ENCODE results near the gene LRRC36. TPM values are rescaled to one million over a fixed set of nuclear protein-coding genes. Genes with fewer than 3 reads are reported as not detected.

The LRRC36 gene
- total and polyA plus RNA-seq, 9 of the 15 experiments (the other 6 are each of a cell fraction or from before 2014, with no cell fraction given): 0.09 to 0.40 (median 0.17) TPM; not detected in 1

GRCh38 chr16:67383284-67383683, 56.7 kb downstream of the LRRC36 start:
- H3K4me1 ChIP-seq (replicated peaks in 1 of 2; ENCODE audit: control insufficient read depth in 2 of 2, insufficient read depth in 2 of 2, low read length in 2 of 2): no peaks in the 10 kb centered on the region
- no peak for FAIRE-seq
- H3K27ac ChIP-seq (ENCODE audit: extremely low read depth, low read depth, low read length): no peak overlapping the region
- 0 out of 2 replicates have a peak, but pooled peaks have one; percentile 8 for TF ChIP-seq C11orf30 (IDR thresholded peaks at IDR 0.05; ENCODE audit: low read depth)
- no peak for TF ChIP-seq ILK (tag; IDR thresholded peaks at IDR 0.05; ENCODE audit: borderline replicate concordance, low read depth)
- intact Hi-C loops (cut with micrococcal nuclease) (no loop called here), in situ Hi-C loops (cut with MboI) (no loop called here)
- H3K27me3 ChIP-seq (ENCODE audit: control insufficient read depth in 2 of 2, insufficient read depth in 2 of 2, low read length in 2 of 2): peaks cover 23 to 51% of the 10 kb centered on the region in 2 experiments
- no peak overlapping the region for H2AFZ ChIP-seq (ENCODE audit: low read depth, low read length)
- H3K4me2 ChIP-seq (ENCODE audit: insufficient read depth, low read length): no peak overlapping the region
- ChIA-PET CTCF (ENCODE audit: low intra/inter-chr PET ratio) (interaction anchor here (0.6 to 0.8 kb wide), 2 partner anchors 32 to 123 kb away, joined by 3 to 4 read pairs; no protein-coding TSS in a partner anchor), POLR2A (no interaction called here)
- 2% methylated on average over 3 of the region's 3 CpGs for WGBS (ENCODE audit: insufficient coverage, low coverage, missing lambda C conversion rate)
- H4K20me1 ChIP-seq (replicated peaks; ENCODE audit: control insufficient read depth, insufficient read depth, low read length): no peaks in the 10 kb centered on the region; the same call in 1 of the 2 replicates
- H3K9me3 ChIP-seq (replicated peaks; ENCODE audit: control insufficient read depth, insufficient read depth, low read depth, low read length): no peaks in the 10 kb centered on the region
- no peaks in the 10 kb centered on the region for H3K36me3 ChIP-seq (ENCODE audit: control insufficient read depth, insufficient read depth, low read length)
- no peaks in the 10 kb centered on the region for H3K9me1 ChIP-seq (ENCODE audit: control insufficient read depth, insufficient read depth, low read length)
- no peak for DNase-seq (ENCODE audit: extremely low read depth in 1 of 4, low spot score in 3 of 4)
- no peak overlapping the region for H3K9ac ChIP-seq (ENCODE audit: insufficient read depth in 1 of 2, low read depth in 2 of 2, low read length in 2 of 2)
- H3K4me3 ChIP-seq: no peak overlapping the region
- no peak for ATAC-seq
- no peaks in the 10 kb centered on the region for H3K79me2 ChIP-seq (ENCODE audit: control insufficient read depth, insufficient read depth, low read length)
- BruUV-seq (replicated peaks): no TSS peak

- DNase-seq (ENCODE audit: extremely low read depth in 1 of 4, low spot score in 3 of 4) (no peak), FAIRE-seq (no peak), ATAC-seq (no peak)
- intact Hi-C loops (cut with micrococcal nuclease) (no loop called here), in situ Hi-C loops (cut with MboI) (no loop called here)
- no peak overlapping the region for H3K9ac ChIP-seq (ENCODE audit: insufficient read depth in 1 of 2, low read depth in 2 of 2, low read length in 2 of 2)
- H3K9me1 ChIP-seq (ENCODE audit: control insufficient read depth, insufficient read depth, low read length): no peaks in the 10 kb centered on the region
- no peaks in the 10 kb centered on the region; the same call in 1 of the 2 replicates for H4K20me1 ChIP-seq (replicated peaks; ENCODE audit: control insufficient read depth, insufficient read depth, low read length)
- H3K36me3 ChIP-seq (ENCODE audit: control insufficient read depth, insufficient read depth, low read length): no peaks in the 10 kb centered on the region
- H2AFZ ChIP-seq (ENCODE audit: low read depth, low read length): no peak overlapping the region
- no peak overlapping the region for H3K4me3 ChIP-seq
- CTCF ChIA-PET (ENCODE audit: low intra/inter-chr PET ratio): no interaction called here
- no peak overlapping the region for H3K4me2 ChIP-seq (ENCODE audit: insufficient read depth, low read length)
- H3K9me3 ChIP-seq (replicated peaks; ENCODE audit: control insufficient read depth, insufficient read depth, low read depth, low read length): no peaks in the 10 kb centered on the region
- WGBS (ENCODE audit: insufficient coverage, low coverage, missing lambda C conversion rate): 1% methylated on average over 8 of the region's 8 CpGs
- peaks cover 28 to 61% of the 10 kb centered on the region in 2 experiments for H3K27me3 ChIP-seq (ENCODE audit: control insufficient read depth in 2 of 2, insufficient read depth in 2 of 2, low read length in 2 of 2)
- H3K4me1 ChIP-seq (replicated peaks in 1 of 2; ENCODE audit: control insufficient read depth in 2 of 2, insufficient read depth in 2 of 2, low read length in 2 of 2): peaks cover 0 to 3% of the 10 kb centered on the region in 2 experiments; a peak in 1 of 5 replicates
- H3K79me2 ChIP-seq (ENCODE audit: control insufficient read depth, insufficient read depth, low read length): no peaks in the 10 kb centered on the region
- no TSS peak for BruUV-seq (replicated peaks)
- H3K27ac ChIP-seq (ENCODE audit: extremely low read depth, low read depth, low read length): no peak overlapping the region
- POLR2A ChIA-PET: no interaction called here
- TF ChIP-seq MNT (conservative IDR thresholded peaks at IDR 0.05): no peak
- TF ChIP-seq EP300 (IDR thresholded peaks at IDR 0.05; ENCODE audit: low read length): no peak
- TF ChIP-seq E2F4 (CRISPR knock-in tag; IDR thresholded peaks at IDR 0.05; ENCODE audit: low read depth): no peak
- no peak for TF ChIP-seq GATAD2A (IDR thresholded peaks at IDR 0.05)
- no peak for TF ChIP-seq NCOA6 (IDR thresholded peaks at IDR 0.05)
- TF ChIP-seq TCFL5 (CRISPR knock-in tag; conservative IDR thresholded peaks at IDR 0.05): no peak
- TF ChIP-seq CEBPG (CRISPR knock-in tag; IDR thresholded peaks at IDR 0.05): no peak
- TF ChIP-seq CEBPG (tag; conservative IDR thresholded peaks at IDR 0.05 in 1 of 2, IDR thresholded peaks at IDR 0.05 in 1 of 2): no peak
- TF ChIP-seq FIP1L1 (IDR thresholded peaks at IDR 0.05; ENCODE audit: low read depth, low read length, poor library complexity, severe bottlenecking): no peak
- TF ChIP-seq RBM17 (IDR thresholded peaks at IDR 0.05; ENCODE audit: borderline replicate concordance, low read depth, low read length): no peak
These were observed 58.3 kb downstream of the LRRC36 start for GRCh38 chr16:67384778-67385510.

All from K562 (cell line).